ENCODE results near the gene PLEKHH3.

DNA sequence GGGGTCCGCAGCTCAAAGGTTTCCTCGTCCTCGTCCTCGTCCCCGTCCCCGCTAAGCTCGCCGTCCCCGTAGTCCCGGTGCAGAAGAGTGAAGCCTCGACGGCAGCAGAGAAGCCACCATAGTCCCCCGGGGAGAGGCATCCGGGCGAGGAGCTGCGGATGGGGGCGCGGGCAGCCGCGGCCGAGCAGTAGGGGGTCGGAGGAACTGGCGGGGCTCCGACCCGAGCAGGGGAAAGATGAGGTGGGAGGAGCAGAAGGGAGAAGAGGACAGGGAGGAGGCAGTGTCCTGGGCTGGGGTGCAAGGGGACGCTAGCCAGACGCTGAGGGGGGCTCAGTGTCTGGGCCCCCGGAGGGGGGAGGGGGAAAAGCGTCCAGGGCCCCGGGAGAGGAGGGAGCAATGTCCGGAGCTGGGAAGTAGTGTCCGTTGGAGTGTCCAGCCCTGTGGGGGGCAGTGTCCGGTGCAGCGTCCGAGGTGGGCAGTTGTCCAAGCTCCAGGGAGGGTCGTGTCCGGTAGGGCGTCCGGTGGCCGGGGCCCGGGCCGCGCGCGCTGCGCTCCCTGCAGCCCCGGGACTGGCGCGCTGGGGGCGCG lies at the start of gene PLEKHH3:
- TF ChIP-seq, protein P1, sequence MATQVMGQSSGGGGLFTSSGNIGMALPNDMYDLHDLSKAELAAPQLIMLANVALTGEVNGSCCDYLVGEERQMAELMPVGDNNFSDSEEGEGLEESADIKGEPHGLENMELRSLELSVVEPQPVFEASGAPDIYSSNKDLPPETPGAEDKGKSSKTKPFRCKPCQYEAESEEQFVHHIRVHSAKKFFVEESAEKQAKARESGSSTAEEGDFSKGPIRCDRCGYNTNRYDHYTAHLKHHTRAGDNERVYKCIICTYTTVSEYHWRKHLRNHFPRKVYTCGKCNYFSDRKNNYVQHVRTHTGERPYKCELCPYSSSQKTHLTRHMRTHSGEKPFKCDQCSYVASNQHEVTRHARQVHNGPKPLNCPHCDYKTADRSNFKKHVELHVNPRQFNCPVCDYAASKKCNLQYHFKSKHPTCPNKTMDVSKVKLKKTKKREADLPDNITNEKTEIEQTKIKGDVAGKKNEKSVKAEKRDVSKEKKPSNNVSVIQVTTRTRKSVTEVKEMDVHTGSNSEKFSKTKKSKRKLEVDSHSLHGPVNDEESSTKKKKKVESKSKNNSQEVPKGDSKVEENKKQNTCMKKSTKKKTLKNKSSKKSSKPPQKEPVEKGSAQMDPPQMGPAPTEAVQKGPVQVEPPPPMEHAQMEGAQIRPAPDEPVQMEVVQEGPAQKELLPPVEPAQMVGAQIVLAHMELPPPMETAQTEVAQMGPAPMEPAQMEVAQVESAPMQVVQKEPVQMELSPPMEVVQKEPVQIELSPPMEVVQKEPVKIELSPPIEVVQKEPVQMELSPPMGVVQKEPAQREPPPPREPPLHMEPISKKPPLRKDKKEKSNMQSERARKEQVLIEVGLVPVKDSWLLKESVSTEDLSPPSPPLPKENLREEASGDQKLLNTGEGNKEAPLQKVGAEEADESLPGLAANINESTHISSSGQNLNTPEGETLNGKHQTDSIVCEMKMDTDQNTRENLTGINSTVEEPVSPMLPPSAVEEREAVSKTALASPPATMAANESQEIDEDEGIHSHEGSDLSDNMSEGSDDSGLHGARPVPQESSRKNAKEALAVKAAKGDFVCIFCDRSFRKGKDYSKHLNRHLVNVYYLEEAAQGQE (IDR thresholded peaks at IDR 0.05; ENCODE audit: low read depth, low read length), result no peak
- TF ChIP-seq, protein P2, sequence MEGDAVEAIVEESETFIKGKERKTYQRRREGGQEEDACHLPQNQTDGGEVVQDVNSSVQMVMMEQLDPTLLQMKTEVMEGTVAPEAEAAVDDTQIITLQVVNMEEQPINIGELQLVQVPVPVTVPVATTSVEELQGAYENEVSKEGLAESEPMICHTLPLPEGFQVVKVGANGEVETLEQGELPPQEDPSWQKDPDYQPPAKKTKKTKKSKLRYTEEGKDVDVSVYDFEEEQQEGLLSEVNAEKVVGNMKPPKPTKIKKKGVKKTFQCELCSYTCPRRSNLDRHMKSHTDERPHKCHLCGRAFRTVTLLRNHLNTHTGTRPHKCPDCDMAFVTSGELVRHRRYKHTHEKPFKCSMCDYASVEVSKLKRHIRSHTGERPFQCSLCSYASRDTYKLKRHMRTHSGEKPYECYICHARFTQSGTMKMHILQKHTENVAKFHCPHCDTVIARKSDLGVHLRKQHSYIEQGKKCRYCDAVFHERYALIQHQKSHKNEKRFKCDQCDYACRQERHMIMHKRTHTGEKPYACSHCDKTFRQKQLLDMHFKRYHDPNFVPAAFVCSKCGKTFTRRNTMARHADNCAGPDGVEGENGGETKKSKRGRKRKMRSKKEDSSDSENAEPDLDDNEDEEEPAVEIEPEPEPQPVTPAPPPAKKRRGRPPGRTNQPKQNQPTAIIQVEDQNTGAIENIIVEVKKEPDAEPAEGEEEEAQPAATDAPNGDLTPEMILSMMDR (IDR thresholded peaks at IDR 0.05), result 0 out of 2 replicates have a peak, but pooled peaks have one; percentile 17
- TF ChIP-seq, protein P3, sequence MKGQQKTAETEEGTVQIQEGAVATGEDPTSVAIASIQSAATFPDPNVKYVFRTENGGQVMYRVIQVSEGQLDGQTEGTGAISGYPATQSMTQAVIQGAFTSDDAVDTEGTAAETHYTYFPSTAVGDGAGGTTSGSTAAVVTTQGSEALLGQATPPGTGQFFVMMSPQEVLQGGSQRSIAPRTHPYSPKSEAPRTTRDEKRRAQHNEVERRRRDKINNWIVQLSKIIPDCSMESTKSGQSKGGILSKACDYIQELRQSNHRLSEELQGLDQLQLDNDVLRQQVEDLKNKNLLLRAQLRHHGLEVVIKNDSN (IDR thresholded peaks at IDR 0.05; ENCODE audit: borderline replicate concordance, low read depth), result no peak
- TF ChIP-seq EP300 (IDR thresholded peaks at IDR 0.05; ENCODE audit: borderline replicate concordance in 1 of 2, low read depth in 1 of 2, low read length in 1 of 2), result 0 out of 4 replicates have a peak, but pooled peaks of 1 of the 2 experiments have one; percentile 20
